Panc1 (cell line): ENCODE data around the gene DNAJC27. TPM values are rescaled to one million over a fixed set of nuclear protein-coding genes. Genes with fewer than 3 reads are reported as not detected.

Source experiments
- ATAC-seq: fragments of 200-7000 bp; cut with Tn5 transposase; 2 replicates; pipeline ENCODE4 v1.9.1; 2020; ENCODE audit warnings: mild to moderate bottlenecking, moderate library complexity
- BruUV-seq: library from RNA; stranded (reverse); fragments of 400-500 nt; replicated peaks from 2 replicates; lab custom pipeline; 2021; lab: Mats Ljungman, UMichigan
- CTCF ChIA-PET: fragments of 300-600 bp; sonication (Branson Sonifier 250); formaldehyde crosslinking; loops from one replicate; lab custom pipeline; 2022; ENCODE audit warnings: antibody characterized with exemption; lab: Charles Lee
- POLR2A ChIA-PET: fragments of 300-600 bp; sonication (Branson Sonifier 250); formaldehyde crosslinking; loops from one replicate; lab custom pipeline; 2022; ENCODE audit warnings: antibody characterized with exemption; lab: Charles Lee
- DNase-seq: peaks from one replicate; pipeline ENCODE4 v3.0.0-alpha.2; 2010; ENCODE audit warnings: low read depth, low spot score
- H3K27ac ChIP-seq: 2 replicates; pipeline ENCODE4 v1.5.1; 2011; ENCODE audit warnings: mild to moderate bottlenecking, low read length, inconsistent platforms
- H3K27me3 ChIP-seq: fragments of 200-500 bp; sonication (Bioruptor generic); 2 replicates; pipeline ENCODE4 v1.6.0; 2014; ENCODE audit warnings: low read length, inconsistent platforms; ENCODE audit not compliant: control insufficient read depth, insufficient read depth
- H3K36me3 ChIP-seq: fragments of 200-500 bp; sonication (Bioruptor generic); 2 replicates; pipeline ENCODE4 v1.5.1; 2014; ENCODE audit warnings: inconsistent platforms, mild to moderate bottlenecking, low read length, moderate library complexity; ENCODE audit not compliant: control insufficient read depth, insufficient read depth
- H3K4me1 ChIP-seq: 2 replicates; pipeline ENCODE4 v1.5.1; 2011; ENCODE audit warnings: inconsistent platforms, mild to moderate bottlenecking, low read length, moderate library complexity; ENCODE audit not compliant: control insufficient read depth, insufficient read depth
- H3K4me3 ChIP-seq, 2 experiments: 2 replicates each; pipeline ENCODE4 v1.5.1; 2011 to 2012; ENCODE audit warnings: low read depth in 2 of 2, low read length in 2 of 2, mild to moderate bottlenecking in 2 of 2, inconsistent platforms in 1 of 2, moderate library complexity in 1 of 2
- H3K9me3 ChIP-seq: fragments of 200-500 bp; sonication (Bioruptor generic); 2 replicates; pipeline ENCODE4 v1.5.1; 2014; ENCODE audit warnings: low read depth, mild to moderate bottlenecking, inconsistent platforms, low read length, moderate library complexity; ENCODE audit not compliant: control insufficient read depth, insufficient read depth
- CTCF ChIP-seq: fragments of 450-650 bp; IDR thresholded peaks from 2 replicates; pipeline ENCODE4 v1.5.1; 2017; ENCODE audit warnings: mild to moderate bottlenecking
- POLR2AphosphoS5 ChIP-seq: IDR thresholded peaks from 2 replicates; pipeline ENCODE4 v1.6.1; 2012; ENCODE audit warnings: mild to moderate bottlenecking, low read depth, low read length, moderate library complexity
- REST ChIP-seq, 2 experiments: IDR thresholded peaks; 2 replicates each; pipeline ENCODE4 v1.6.1; 2011 to 2012; ENCODE audit warnings: low read depth in 2 of 2, control low read depth in 1 of 2, low read length in 1 of 2, mild to moderate bottlenecking in 1 of 2, moderate library complexity in 1 of 2; ENCODE audit not compliant: insufficient read depth in 1 of 2
- SIN3A ChIP-seq: IDR thresholded peaks from 2 replicates; pipeline ENCODE4 v1.6.1; 2012; ENCODE audit warnings: low read depth, mild to moderate bottlenecking, low read length, moderate library complexity, borderline replicate concordance; ENCODE audit not compliant: insufficient read depth
- TCF7L2 ChIP-seq: IDR thresholded peaks from 2 replicates; pipeline ENCODE4 v1.6.1; 2011; ENCODE audit warnings: mild to moderate bottlenecking, low read depth, low read length, inconsistent platforms
- in situ Hi-C: cut with HindIII; loops from 2 replicates; pipeline ENCODE4 v1.10.0; 2016; ENCODE audit warnings: low sequenced_read_pairs, low pct_unique_long_range_greater_than_20kb
- intact Hi-C: fragments of 100-400 bp; cut with micrococcal nuclease; formaldehyde crosslinking; loops from one replicate; pipeline ENCODE4 v1.10.0; 2022; ENCODE audit not compliant: unreplicated experiment
- total RNA-seq: library from RNA; stranded (reverse); gene quantifications from one replicate; pipeline ENCODE4 v1.2.1, GENCODE V29; 2021; ENCODE audit not compliant: unreplicated experiment

The DNAJC27 gene
- total RNA-seq, 1 experiment from 2014 or later = 4.9 TPM

GRCh38 chr2:24917086-24917485 lies 54.7 kb downstream of the DNAJC27 start:
- Histone ChIP-seq H3K4me1 (0 out of 2 replicates have a peak, but pooled peaks cover 3% of the 10 kb centered on the region), H3K4me3 (no peak overlapping the region), H3K9me3 (no peaks in the 10 kb centered on the region), H3K27me3 (no peaks in the 10 kb centered on the region), H3K36me3 (no peaks in the 10 kb centered on the region), H3K27ac (no peak overlapping the region)
- ChIA-PET CTCF (no interaction called here), POLR2A (no interaction called here)
- no TSS peak for BruUV-seq
- intact Hi-C loops = no loop called here
- TF ChIP-seq TCF7L2 (no peak), CTCF (no peak), REST (IDR thresholded peaks at IDR 0.05; ENCODE audit: insufficient read depth in 1 of 2, low read depth in 2 of 2, low read length in 1 of 2) (no peak), POLR2AphosphoS5 (no peak), SIN3A (no peak)
- ATAC-seq = no peak
- in situ Hi-C loops = no loop called here
- no peak for DNase-seq

GRCh38 chr2:24915796-24916195 lies 56.0 kb downstream of the DNAJC27 start:
- H3K4me1 ChIP-seq = 0 out of 2 replicates have a peak, but pooled peaks cover 3% of the 10 kb centered on the region
- ChIA-PET CTCF (no interaction called here), POLR2A (no interaction called here)
- TF ChIP-seq REST (IDR thresholded peaks at IDR 0.05; ENCODE audit: insufficient read depth in 1 of 2, low read depth in 2 of 2, low read length in 1 of 2) (no peak), POLR2AphosphoS5 (no peak), TCF7L2 (no peak), SIN3A (no peak), CTCF (no peak)
- no peak overlapping the region for H3K4me3 ChIP-seq
- DNase-seq (no peak), ATAC-seq (no peak)
- H3K9me3 ChIP-seq = no peaks in the 10 kb centered on the region
- no peaks in the 10 kb centered on the region for H3K36me3 ChIP-seq
- H3K27me3 ChIP-seq = no peaks in the 10 kb centered on the region
- BruUV-seq = no TSS peak
- intact Hi-C loops (no loop called here), in situ Hi-C loops (no loop called here)
- H3K27ac ChIP-seq = no peak overlapping the region
